GM21526 (cell line): Measurements from ENCODE around the gene PRDX1.
"Not testable (repeated sequence)": the region's sequence is repeated elsewhere in the genome, so short reads cannot be mapped to it uniquely, and the experiment has no call there.

Experiments
- ATAC-seq: cut with Tn5 transposase; IDR thresholded peaks from one replicate; pipeline ENCODE4 v1.9.1; 2021; ENCODE audit warnings: moderate library complexity; ENCODE audit not compliant: unreplicated experiment, low FRiP score

PRDX1 gene

GRCh38 chr1:45470306-45470798, 51.3 kb downstream of the PRDX1 start:
- ATAC-seq = no peak

- not testable (repeated sequence) for ATAC-seq
Observed at GRCh38 chr1:45467353-45467752, 54.3 kb downstream of the PRDX1 start.

GRCh38 chr1:45465277-45465676, 56.4 kb downstream of the PRDX1 start:
- ATAC-seq = no peak
